Large intestine (tissue), 3 donors: ENCODE data around the gene ADGRL3. TPM values are rescaled to one million over a fixed set of nuclear protein-coding genes. Genes with fewer than 3 reads are reported as not detected.
"Not testable (repeated sequence)": the region's sequence is repeated elsewhere in the genome, so short reads cannot be mapped to it uniquely, and the experiment has no call there.

Experiments used
- DNase-seq, 2 donors: peaks; one replicate each; pipeline versions ENCODE4 v3.0.0 to v3.0.0-alpha.2; 2013
- H3K27ac ChIP-seq: one replicate; pipeline ENCODE4 v1.5.1; 2013; ENCODE audit warnings: low read length
- H3K27me3 ChIP-seq: 2 replicates; pipeline ENCODE4 v1.6.1; 2013; ENCODE audit warnings: low read length; ENCODE audit not compliant: control insufficient read depth, insufficient read depth
- H3K36me3 ChIP-seq: 2 replicates; pipeline ENCODE4 v1.6.1; 2013; ENCODE audit warnings: low read length; ENCODE audit not compliant: control insufficient read depth, insufficient read depth
- H3K4me1 ChIP-seq: one replicate; pipeline ENCODE4 v1.6.1; 2013; ENCODE audit warnings: low read length; ENCODE audit not compliant: control insufficient read depth, insufficient read depth
- H3K4me3 ChIP-seq: one replicate; pipeline ENCODE4 v1.5.1; 2013; ENCODE audit warnings: low read length
- H3K9me3 ChIP-seq: one replicate; pipeline ENCODE4 v1.6.1; 2013; ENCODE audit warnings: mild to moderate bottlenecking, low read depth, low read length, moderate library complexity; ENCODE audit not compliant: control insufficient read depth
- WGBS: methylation state at CpG from one replicate; pipeline ENCODE4 v1.1.5; 2013; ENCODE audit warnings: low lambda C conversion rate; ENCODE audit not compliant: insufficient coverage; 5-methylcytosine and 5-hydroxymethylcytosine counted together
- polyA plus RNA-seq: library from polyadenylated mRNA; unstranded; fragments of 120-200 nt; gene quantifications from one replicate; pipeline ENCODE4 v1.2.1, GENCODE V29; 2013

ADGRL3 gene
- polyA plus RNA-seq, 1 donor, result 9.8 TPM

- no peaks in the 10 kb centered on the region for H3K4me1 ChIP-seq
- H3K4me3 ChIP-seq, result no peak overlapping the region
- no peaks in the 10 kb centered on the region for H3K27me3 ChIP-seq
- 43% methylated on average over 1 of the region's 3 CpGs for WGBS
- H3K9me3 ChIP-seq, result no peaks in the 10 kb centered on the region
- H3K27ac ChIP-seq, result no peak overlapping the region
- DNase-seq, result no peak
- no peaks in the 10 kb centered on the region for H3K36me3 ChIP-seq
These were observed 273.2 kb downstream of the ADGRL3 start for GRCh38 chr4:61473306-61473705.

GRCh38 chr4:61478340-61478739, 278.2 kb downstream of the ADGRL3 start:
- Histone ChIP-seq H3K4me1 (no peaks in the 10 kb centered on the region), H3K27ac (no peak overlapping the region), H3K27me3 (no peaks in the 10 kb centered on the region), H3K36me3 (no peaks in the 10 kb centered on the region), H3K4me3 (no peak overlapping the region), H3K9me3 (no peaks in the 10 kb centered on the region)
- DNase-seq, result no peak

- 100% methylated on average over 3 of the region's 3 CpGs for WGBS
- H3K4me1 ChIP-seq, result no peaks in the 10 kb centered on the region
- H3K36me3 ChIP-seq, result no peaks in the 10 kb centered on the region
- H3K4me3 ChIP-seq, result no peak overlapping the region
- no peak for DNase-seq
- H3K27ac ChIP-seq, result no peak overlapping the region
- H3K27me3 ChIP-seq, result no peaks in the 10 kb centered on the region
- H3K9me3 ChIP-seq, result no peaks in the 10 kb centered on the region
These were observed 284.9 kb downstream of the ADGRL3 start for GRCh38 chr4:61485056-61485455.

GRCh38 chr4:61489927-61490326, 289.8 kb downstream of the ADGRL3 start:
- H3K4me3 ChIP-seq, result no peak overlapping the region
- no peaks in the 10 kb centered on the region for H3K27me3 ChIP-seq
- H3K27ac ChIP-seq, result no peak overlapping the region
- H3K4me1 ChIP-seq, result no peaks in the 10 kb centered on the region
- H3K9me3 ChIP-seq, result no peaks in the 10 kb centered on the region
- 42% methylated on average over 3 of the region's 3 CpGs for WGBS
- H3K36me3 ChIP-seq, result no peaks in the 10 kb centered on the region
- peak in 1 of 2 donors; percentile 6 for DNase-seq

GRCh38 chr4:61493041-61493440, 292.9 kb downstream of the ADGRL3 start:
- Histone ChIP-seq H3K36me3 (no peaks in the 10 kb centered on the region), H3K4me3 (no peak overlapping the region), H3K27ac (no peak overlapping the region), H3K27me3 (no peaks in the 10 kb centered on the region), H3K9me3 (peaks cover 3% of the 10 kb centered on the region), H3K4me1 (no peaks in the 10 kb centered on the region)
- WGBS, result no CpG with 5 or more reads among the region's 4 CpGs
- DNase-seq, result no peak

- H3K36me3 ChIP-seq, result no peaks in the 10 kb centered on the region
- peaks cover 3% of the 10 kb centered on the region for H3K9me3 ChIP-seq
- H3K4me1 ChIP-seq, result no peaks in the 10 kb centered on the region
- H3K27ac ChIP-seq, result no peak overlapping the region
- H3K4me3 ChIP-seq, result no peak overlapping the region
- 100% methylated on average over 1 of the region's 6 CpGs for WGBS
- DNase-seq, result no peak
- no peaks in the 10 kb centered on the region for H3K27me3 ChIP-seq
These were observed 293.3 kb downstream of the ADGRL3 start for GRCh38 chr4:61493470-61493869.

GRCh38 chr4:61500883-61501282, 300.8 kb downstream of the ADGRL3 start:
- DNase-seq, result no peak

GRCh38 chr4:61501812-61502211, 301.7 kb downstream of the ADGRL3 start:
- no peak for DNase-seq
- WGBS, result 40% methylated on average over 1 of the region's 1 CpG

More at GRCh38 chr4:61500883-61501282, 300.8 kb downstream of the ADGRL3 start:
- H3K4me3 ChIP-seq, result no peak overlapping the region
- no peaks in the 10 kb centered on the region for H3K4me1 ChIP-seq
- H3K27me3 ChIP-seq, result no peaks in the 10 kb centered on the region
- H3K36me3 ChIP-seq, result no peaks in the 10 kb centered on the region
- no peak overlapping the region for H3K27ac ChIP-seq
- H3K9me3 ChIP-seq, result no peaks in the 10 kb centered on the region

GRCh38 chr4:61505773-61506685, 305.9 kb downstream of the ADGRL3 start:
- no peak overlapping the region for H3K27ac ChIP-seq
- H3K9me3 ChIP-seq, result no peaks in the 10 kb centered on the region
- 33% methylated on average over 2 of the region's 2 CpGs for WGBS
- DNase-seq, result no peak
- H3K4me3 ChIP-seq, result no peak overlapping the region
- no peaks in the 10 kb centered on the region for H3K36me3 ChIP-seq
- no peaks in the 10 kb centered on the region for H3K27me3 ChIP-seq
- no peaks in the 10 kb centered on the region for H3K4me1 ChIP-seq

More at GRCh38 chr4:61501812-61502211, 301.7 kb downstream of the ADGRL3 start:
- Histone ChIP-seq H3K27me3 (no peaks in the 10 kb centered on the region), H3K4me3 (no peak overlapping the region), H3K27ac (no peak overlapping the region), H3K4me1 (no peaks in the 10 kb centered on the region), H3K9me3 (no peaks in the 10 kb centered on the region), H3K36me3 (no peaks in the 10 kb centered on the region)

- Histone ChIP-seq H3K27ac (no peak overlapping the region), H3K4me1 (no peaks in the 10 kb centered on the region), H3K36me3 (no peaks in the 10 kb centered on the region), H3K4me3 (no peak overlapping the region), H3K27me3 (no peaks in the 10 kb centered on the region), H3K9me3 (no peaks in the 10 kb centered on the region)
- DNase-seq, result no peak
- WGBS, result 60% methylated on average over 2 of the region's 2 CpGs
These were observed 307.0 kb downstream of the ADGRL3 start for GRCh38 chr4:61507091-61507490.

GRCh38 chr4:61509721-61510241, 309.7 kb downstream of the ADGRL3 start:
- not testable (repeated sequence) for H3K27me3 ChIP-seq, H3K36me3 ChIP-seq, H3K4me3 ChIP-seq, H3K4me1 ChIP-seq, H3K9me3 ChIP-seq, DNase-seq, H3K27ac ChIP-seq
- no CpG with 5 or more reads among the region's 3 CpGs for WGBS
